ENCODE measurements around the gene REEP1.
"Not testable (repeated sequence)": the region's sequence is repeated elsewhere in the genome, so short reads cannot be mapped to it uniquely, and the experiment has no call there.

The REEP1 gene

GRCh38 chr2:86201671-86202335 is 135.6 kb downstream of the REEP1 start:
- H3K79me2 ChIP-seq (ENCODE audit: insufficient read depth, low read length): peaks cover 50% of the 10 kb centered on the region
- H3K9me2 ChIP-seq (ENCODE audit: low read depth, low read length): no peaks in the 10 kb centered on the region
- peak overlapping the region; percentile 4 for H3K4me3 ChIP-seq (ENCODE audit: low read depth, low read length, poor library complexity, severe bottlenecking)
- H2AFZ ChIP-seq (ENCODE audit: low read length): no peak overlapping the region
- no peak overlapping the region; the same call in 1 of the 2 replicates for H3K9ac ChIP-seq (ENCODE audit: low read length)
- no peaks in the 10 kb centered on the region for H3K9me3 ChIP-seq (ENCODE audit: low read length)
- peak overlapping the region; percentile 96 for H3K4me2 ChIP-seq (ENCODE audit: low read length)
- H3K27me3 ChIP-seq (ENCODE audit: insufficient read depth, low read length): no peaks in the 10 kb centered on the region
- H3F3A ChIP-seq (ENCODE audit: insufficient read depth, low read length): 0 out of 2 replicates have a peak, but pooled peaks cover under 1% of the 10 kb centered on the region
- peaks cover 51% of the 10 kb centered on the region for H3K4me1 ChIP-seq (ENCODE audit: insufficient read depth, low read length, severe bottlenecking)
- H3K27ac ChIP-seq (ENCODE audit: low read depth, low read length, poor library complexity, severe bottlenecking): no peak overlapping the region
- 0 out of 2 replicates have a peak, but pooled peaks cover 2% of the 10 kb centered on the region for H4K20me1 ChIP-seq (ENCODE audit: insufficient read depth, low read length)
- peaks cover 10% of the 10 kb centered on the region for H3K36me3 ChIP-seq (ENCODE audit: insufficient read depth, low read length)
- TF ChIP-seq CTCF (IDR thresholded peaks at IDR 0.05; ENCODE audit: low read length) (no peak), EZH2 (IDR thresholded peaks at IDR 0.05; ENCODE audit: borderline replicate concordance, low read length) (no peak)

GRCh38 chr2:86200564-86200963 is 136.9 kb downstream of the REEP1 start:
- H3K4me2 ChIP-seq (ENCODE audit: low read length): peak overlapping the region; percentile 96
- H3K9me3 ChIP-seq (ENCODE audit: low read length); H3K27me3 ChIP-seq (ENCODE audit: insufficient read depth, low read length); H4K20me1 ChIP-seq (ENCODE audit: insufficient read depth, low read length); H3F3A ChIP-seq (ENCODE audit: insufficient read depth, low read length); H3K36me3 ChIP-seq (ENCODE audit: insufficient read depth, low read length); H3K9me2 ChIP-seq (ENCODE audit: low read depth, low read length); H2AFZ ChIP-seq (ENCODE audit: low read length): not testable (repeated sequence)
- peak overlapping the region; percentile 92 for H3K4me3 ChIP-seq (ENCODE audit: low read depth, low read length, poor library complexity, severe bottlenecking)
- peaks cover 50% of the 10 kb centered on the region for H3K79me2 ChIP-seq (ENCODE audit: insufficient read depth, low read length)
- H3K27ac ChIP-seq (ENCODE audit: low read depth, low read length, poor library complexity, severe bottlenecking): peak overlapping the region; percentile 63
- H3K9ac ChIP-seq (ENCODE audit: low read length): peak overlapping the region; percentile 97
- H3K4me1 ChIP-seq (ENCODE audit: insufficient read depth, low read length, severe bottlenecking): peaks cover 62% of the 10 kb centered on the region

- TF ChIP-seq CTCF (IDR thresholded peaks at IDR 0.05; ENCODE audit: low read length) (no peak), EZH2 (IDR thresholded peaks at IDR 0.05; ENCODE audit: borderline replicate concordance, low read length) (no peak)
- Histone ChIP-seq H3K27ac (ENCODE audit: low read depth, low read length, poor library complexity, severe bottlenecking) (peak overlapping the region; percentile 63), H3K9me2 (ENCODE audit: low read depth, low read length) (no peaks in the 10 kb centered on the region), H2AFZ (ENCODE audit: low read length) (no peak overlapping the region), H3K27me3 (ENCODE audit: insufficient read depth, low read length) (no peaks in the 10 kb centered on the region), H3K4me3 (ENCODE audit: low read depth, low read length, poor library complexity, severe bottlenecking) (peak overlapping the region; percentile 92), H3F3A (ENCODE audit: insufficient read depth, low read length) (0 out of 2 replicates have a peak, but pooled peaks cover 4% of the 10 kb centered on the region), H3K4me2 (ENCODE audit: low read length) (peak overlapping the region; percentile 96), H3K9me3 (ENCODE audit: low read length) (no peaks in the 10 kb centered on the region), H4K20me1 (ENCODE audit: insufficient read depth, low read length) (0 out of 2 replicates have a peak, but pooled peaks cover 2% of the 10 kb centered on the region), H3K9ac (ENCODE audit: low read length) (peak overlapping the region; percentile 97), H3K4me1 (ENCODE audit: insufficient read depth, low read length, severe bottlenecking) (peaks cover 62% of the 10 kb centered on the region), H3K79me2 (ENCODE audit: insufficient read depth, low read length) (peaks cover 50% of the 10 kb centered on the region), H3K36me3 (ENCODE audit: insufficient read depth, low read length) (no peaks in the 10 kb centered on the region)
Observed at GRCh38 chr2:86199834-86200177, 137.6 kb downstream of the REEP1 start.
